ENCODE results near the gene FAAP20.

FAAP20 gene

DNA sequence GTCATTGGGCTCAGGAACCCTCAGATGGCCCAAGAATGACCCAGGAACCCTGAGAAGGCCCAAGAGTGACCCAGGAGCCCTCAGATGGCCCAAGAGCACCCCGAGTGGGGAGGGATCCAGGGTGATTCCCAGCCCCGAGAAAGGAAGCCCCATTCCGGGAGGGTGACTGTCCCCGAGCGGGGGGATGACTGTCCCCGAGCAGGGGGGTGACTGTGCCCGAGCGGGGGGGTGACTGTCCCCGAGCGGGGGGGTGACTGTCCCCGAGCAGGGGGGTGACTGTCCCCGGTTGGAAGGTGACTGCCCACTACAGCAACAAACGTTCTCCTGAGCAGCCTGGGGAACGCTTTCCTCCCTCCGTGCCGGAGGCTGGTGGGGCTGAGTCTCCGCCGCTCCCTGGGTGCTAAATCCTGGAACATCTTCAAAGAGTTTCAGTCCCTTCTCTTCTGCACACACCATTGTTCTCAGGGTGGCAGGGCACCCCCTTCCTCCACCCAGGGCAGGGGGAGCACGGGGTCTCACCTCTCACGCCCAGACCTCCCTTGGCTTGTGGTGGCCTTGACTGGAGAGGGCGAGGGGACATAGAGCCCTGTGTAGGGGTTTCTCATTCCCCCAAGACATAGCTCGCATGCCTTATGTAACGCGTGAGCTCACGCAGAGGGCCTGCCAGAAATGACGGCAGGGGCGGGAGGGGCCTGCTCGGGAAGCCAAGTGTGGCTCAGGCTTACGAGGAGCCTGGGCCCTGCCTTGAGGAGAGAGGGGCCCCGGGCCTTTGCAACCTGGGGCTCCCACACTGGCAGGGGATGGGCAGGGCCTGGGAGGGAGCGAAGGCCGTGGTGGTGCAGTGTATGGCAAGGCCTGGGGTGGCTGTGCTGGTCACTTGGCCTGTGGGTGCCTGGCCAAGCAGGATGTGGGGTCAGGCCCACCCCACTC, 19.3 kb upstream of the FAAP20 start:
- no peak for TF ChIP-seq CTCF (conservative IDR thresholded peaks at IDR 0.05)
- no peak overlapping the region; the same call in 1 of the 2 replicates for H3K27ac ChIP-seq

GRCh38 chr1:2212532-2213491, 18.2 kb upstream of the FAAP20 start:
- H3K27ac ChIP-seq, result peak overlapping the region; percentile 49
- TF ChIP-seq CTCF (conservative IDR thresholded peaks at IDR 0.05), result peak; percentile 52

DNA sequence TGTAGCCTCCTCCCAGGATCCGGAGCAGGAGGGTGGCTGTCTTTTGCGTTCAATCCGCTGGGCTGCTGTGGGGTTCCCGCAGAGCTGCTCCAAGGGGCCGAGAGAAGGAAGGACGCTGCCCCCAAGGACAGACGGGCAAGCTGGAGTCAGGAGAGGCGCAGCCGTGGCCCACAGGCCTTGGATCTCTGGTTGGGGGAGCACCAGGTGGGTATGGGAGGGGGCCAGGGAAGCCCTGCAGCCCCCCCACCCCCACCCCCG, 17.6 kb upstream of the FAAP20 start:
- H3K27ac ChIP-seq, result peak overlapping the region; percentile 49; the same call in 1 of the 2 replicates
- no peak for TF ChIP-seq CTCF (conservative IDR thresholded peaks at IDR 0.05)

- TF ChIP-seq CTCF (conservative IDR thresholded peaks at IDR 0.05), result no peak
- H3K27ac ChIP-seq, result no peak overlapping the region
Measured at GRCh38 chr1:2210786-2211185, 16.2 kb upstream of the FAAP20 start.

DNA sequence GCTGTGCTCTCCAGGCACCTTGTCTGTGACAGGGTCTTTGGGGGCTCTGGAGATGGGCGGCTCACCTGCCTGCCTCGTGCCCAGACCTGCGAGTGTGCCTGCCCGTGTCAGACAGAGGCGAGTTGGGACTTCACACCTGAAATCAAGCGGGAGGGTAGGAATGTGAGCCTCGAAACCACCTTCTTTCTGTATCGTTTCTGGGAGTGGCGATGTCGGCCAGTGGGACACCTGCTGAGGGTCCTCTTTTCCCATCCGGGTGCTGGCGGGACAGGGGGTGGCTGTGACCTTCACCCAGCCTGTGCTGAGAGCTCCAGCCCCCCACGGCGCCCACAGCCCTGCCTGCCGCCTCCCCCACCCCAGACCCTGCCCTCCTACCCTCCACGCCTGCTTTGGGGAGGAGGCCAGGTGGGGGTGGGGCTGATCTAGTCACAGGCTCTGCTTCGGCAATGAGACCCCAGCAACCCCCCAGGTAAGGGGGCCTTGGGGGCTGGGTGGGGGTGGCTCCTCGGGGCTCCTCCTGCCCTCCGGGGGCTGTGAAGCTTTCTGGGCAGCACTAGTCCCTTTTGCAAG, 15.6 kb upstream of the FAAP20 start:
- no peak for TF ChIP-seq CTCF (conservative IDR thresholded peaks at IDR 0.05)

GRCh38 chr1:2209400-2210083, 15.0 kb upstream of the FAAP20 start:
- TF ChIP-seq CTCF (conservative IDR thresholded peaks at IDR 0.05), result no peak

More for the DNA sequence above, 15.6 kb upstream of the FAAP20 start:
- no peak overlapping the region for H3K27ac ChIP-seq

More at GRCh38 chr1:2209400-2210083, 15.0 kb upstream of the FAAP20 start:
- H3K27ac ChIP-seq, result no peak overlapping the region

Measured in VCaP (cell line).